DMS53 treated with DMSO at 0.1 percent for 48 hours (cell line): ENCODE results near the gene C5orf22.
A peak's percentile ranks its signal among the peaks of the same experiment; 100 is the strongest.
"Not testable (repeated sequence)": the region's sequence is repeated elsewhere in the genome, so short reads cannot be mapped to it uniquely, and the experiment has no call there.

Source experiments
- DNase-seq: peaks from one replicate; lab custom pipeline; 2025; ENCODE audit not compliant: unreplicated experiment; lab: John Stamatoyannopoulos, UW

C5orf22 gene

DNA sequence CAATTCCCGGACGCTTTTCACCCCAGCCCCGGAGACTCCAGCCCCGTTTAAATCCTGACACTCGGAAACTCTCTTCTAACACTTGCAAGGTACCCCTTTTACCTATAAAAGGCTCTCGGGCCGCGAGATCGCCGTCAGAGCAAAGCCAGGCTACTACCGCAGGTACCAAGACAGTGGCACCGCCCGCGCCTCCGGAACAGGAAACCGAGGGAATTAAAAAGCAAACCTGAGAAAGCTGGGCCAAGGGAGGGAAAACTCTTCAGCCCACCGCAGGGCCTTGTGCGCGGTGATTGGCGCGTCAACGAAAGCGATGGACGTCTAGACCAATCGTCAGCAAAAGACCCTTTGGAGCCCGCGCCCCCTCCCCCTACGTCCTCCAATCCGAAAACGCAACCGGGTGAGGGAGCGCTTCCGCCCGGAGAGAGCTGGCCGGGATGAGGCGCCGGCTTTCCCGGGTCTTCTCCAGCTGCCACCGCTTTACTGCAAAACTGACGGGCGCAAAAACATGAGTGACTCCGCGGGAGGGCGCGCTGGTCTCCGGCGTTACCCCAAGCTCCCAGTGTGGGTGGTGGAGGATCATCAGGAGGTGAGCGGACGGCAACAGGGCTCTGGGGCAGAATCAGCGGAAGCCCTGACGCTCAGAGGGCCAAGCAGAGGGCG is at the start of gene C5orf22, which contains the start of gene DROSHA:
C5orf22 (plus strand) TSS at position 414 of the 660 bp plus-strand sequence; CDS start at position 506, 92 bp downstream.
DROSHA (minus strand) TSS at position 206 of the 660 bp plus-strand sequence. CDS start 3,034 bp downstream, outside the sequence.
- peak; percentile 88 for DNase-seq

DNA sequence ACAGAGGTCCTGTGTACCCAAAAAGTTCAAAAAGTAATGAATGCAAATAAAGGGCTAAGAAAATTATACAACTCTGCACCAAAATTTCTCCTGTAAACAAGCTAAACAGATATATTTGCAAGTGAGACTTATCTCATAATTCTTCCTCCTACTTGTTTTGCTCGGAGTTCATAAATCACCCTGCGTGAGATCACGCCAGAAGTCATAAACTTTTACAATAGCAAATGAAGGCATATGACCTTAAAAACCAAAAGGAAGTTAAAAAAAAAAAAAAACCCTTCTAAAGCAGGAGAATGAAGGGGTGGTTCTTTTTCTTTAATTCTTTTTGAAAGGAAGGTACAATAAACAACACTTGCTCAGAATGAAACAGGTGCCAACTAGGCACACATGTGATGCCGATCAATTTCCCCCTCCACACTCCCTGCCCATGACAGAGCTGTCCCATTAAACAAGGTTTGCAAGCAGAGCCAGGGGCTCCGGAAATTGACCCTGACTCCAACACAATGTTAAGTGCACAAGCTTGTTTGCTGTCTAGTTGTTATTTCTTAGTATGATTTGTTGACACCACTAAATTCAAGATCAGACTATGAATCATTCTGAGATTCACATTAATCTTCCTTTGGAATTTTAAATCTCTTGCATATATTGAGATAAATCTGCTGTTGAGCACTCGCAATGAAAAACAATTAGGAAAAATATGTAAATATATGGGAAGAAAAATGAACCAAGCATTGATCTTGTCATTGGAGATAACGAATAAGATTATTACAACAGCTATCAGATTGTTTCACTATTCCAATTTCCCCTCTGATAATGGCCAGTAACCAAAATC is 46.5 kb upstream of the C5orf22 start:
- no peak for DNase-seq

DNA sequence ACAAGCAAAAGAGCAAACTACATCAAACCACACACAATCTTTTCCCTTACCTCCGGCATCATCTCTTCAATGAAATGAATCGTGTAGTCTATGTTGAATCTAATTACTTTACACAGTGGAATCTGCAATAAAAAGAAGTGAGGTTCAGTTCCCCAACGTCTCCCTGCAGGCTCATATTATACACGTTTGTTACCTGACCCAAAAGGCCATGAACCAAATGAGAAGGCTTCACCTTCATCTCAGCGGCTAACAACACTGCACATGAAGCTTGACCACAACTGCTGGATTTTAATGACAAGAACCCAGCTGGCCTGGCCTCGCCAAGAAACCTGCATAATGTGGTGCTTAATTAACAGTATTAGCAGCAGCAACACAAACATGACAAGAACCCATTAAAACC is 45.7 kb upstream of the C5orf22 start:
- no peak for DNase-seq

DNA sequence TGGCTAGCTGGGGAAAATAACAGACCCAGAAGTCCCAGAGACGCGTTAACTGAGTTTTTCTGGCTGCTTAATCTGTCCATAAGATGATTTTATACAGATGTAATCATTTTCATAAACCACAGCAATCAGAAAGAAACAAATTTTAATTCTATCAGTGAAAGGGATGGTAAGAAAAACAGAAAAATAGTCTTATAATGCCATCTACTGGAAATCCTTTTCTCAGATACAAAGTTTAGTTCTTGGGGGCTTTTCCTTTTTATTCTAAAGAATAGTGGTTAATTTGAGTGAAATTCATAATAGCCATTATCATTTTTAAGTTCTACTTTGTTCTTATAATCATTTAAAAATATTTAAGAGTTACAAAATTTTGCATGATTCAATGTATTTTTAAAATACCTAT is 44.6 kb upstream of the C5orf22 start:
- DNase-seq, result no peak

DNA sequence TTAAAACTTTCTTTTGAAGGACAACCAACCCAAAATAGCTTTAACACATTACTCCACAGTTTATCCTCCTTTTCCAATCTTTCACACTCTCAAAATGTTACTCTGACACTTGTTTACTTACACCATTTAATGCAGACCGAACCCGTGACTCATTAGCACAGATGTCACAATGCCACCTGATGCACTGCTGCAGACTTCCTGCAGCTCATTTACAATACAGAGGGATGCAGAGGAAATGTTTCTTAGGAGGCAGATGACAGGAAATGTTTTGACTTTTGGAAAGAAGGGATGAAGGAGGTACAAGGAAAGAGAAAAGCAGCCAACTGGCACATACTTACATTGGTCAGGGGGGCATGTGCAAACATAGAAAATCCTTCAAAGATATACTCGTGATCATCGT is 39.2 kb upstream of the C5orf22 start:
- no peak for DNase-seq

DNA sequence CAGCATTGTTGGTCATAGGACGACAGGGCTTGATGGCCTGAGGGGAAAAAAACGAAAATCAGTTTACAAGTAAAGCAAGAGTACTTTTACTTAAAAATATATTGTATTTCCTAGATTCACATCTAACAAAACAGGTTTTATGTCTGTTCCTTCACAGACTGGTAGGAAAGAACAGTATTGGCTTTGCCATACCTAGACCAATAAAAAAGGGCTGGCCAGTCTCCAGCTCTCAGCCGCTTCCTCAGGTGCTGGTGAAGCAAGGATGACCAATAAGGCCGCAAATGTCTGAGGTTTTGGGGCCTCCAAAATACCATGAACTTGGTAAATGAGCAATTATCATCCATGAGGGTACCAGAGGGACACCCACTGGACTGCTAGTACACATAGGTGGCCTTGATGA is 36.8 kb upstream of the C5orf22 start:
- no peak for DNase-seq

DNA sequence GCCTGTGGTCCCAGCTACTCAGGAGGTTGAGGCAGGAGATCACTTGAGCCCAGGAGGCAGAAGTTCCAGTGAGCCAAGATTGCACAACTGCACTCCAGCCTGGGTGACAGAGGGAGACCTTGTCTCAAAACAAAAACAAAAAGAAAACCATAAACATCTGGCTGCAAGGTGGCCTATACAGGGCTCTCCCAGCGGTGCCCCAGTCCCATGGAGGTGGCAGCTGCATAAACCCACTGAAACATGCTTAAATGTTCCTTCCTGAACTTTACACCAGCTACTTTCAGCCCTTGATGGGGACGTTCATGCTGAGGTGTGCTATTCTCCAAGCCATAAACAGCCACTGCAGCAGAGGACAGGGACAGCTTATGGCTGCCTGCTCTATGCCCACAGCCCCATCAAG is 35.8 kb upstream of the C5orf22 start:
- DNase-seq, result no peak

DNA sequence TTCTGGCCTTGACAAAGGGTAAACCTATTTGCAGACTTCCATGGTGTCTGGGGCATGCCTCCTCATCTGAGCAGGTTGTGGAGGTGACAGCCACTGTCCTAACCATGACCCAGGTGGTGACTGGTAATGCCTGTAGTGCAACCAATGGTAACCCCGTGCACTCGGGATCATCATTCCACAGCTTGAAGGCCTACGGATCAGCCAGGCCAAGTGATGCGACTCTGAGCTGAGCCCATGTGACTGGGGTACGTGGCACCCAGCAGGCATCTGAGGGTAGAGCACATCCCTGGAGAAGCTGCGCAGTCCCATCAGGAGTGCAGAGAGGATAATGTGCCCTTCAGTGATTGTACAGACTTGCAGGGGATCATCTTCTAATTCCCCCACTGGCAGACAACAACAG is 35.2 kb upstream of the C5orf22 start:
- DNase-seq, result no peak

DNA sequence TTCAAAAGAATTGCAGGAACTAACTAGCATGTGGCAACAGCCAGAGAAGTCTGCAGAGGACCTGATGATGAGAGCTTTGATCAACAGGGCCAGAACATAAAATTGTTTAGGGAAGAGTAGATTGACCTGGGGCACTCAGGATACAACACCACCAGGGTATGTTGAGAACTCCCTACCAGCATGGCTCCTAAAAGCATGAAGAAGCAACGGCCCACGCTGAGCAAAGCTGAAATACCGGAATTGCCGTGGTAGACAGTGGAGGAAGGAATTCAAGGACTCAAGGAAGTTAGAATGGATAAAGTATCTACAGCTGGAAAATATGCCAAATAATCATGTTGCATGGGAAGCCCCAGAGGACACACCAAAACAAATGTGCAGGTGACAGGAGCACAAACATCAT is 31.8 kb upstream of the C5orf22 start:
- no peak for DNase-seq

DNA sequence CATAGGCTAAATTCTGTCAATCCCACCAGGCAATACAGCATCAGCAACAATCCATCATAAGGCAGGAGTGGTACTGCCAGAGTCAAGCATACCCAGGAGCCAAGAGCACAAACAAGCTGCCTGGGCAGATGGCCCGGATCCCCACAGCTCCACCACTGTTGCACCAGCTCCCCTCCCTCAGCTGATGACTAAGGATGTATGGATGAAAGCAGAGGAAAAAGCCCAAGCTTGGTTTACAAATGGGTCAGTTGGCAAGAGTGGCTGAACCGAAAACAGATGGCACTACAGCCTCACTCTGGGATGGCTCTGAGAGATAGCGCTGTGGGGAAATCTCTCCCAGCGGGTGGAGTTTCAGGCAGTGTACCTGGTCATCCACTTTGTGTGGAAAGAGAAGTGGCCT is 29.6 kb upstream of the C5orf22 start:
- DNase-seq, result no peak

DNA sequence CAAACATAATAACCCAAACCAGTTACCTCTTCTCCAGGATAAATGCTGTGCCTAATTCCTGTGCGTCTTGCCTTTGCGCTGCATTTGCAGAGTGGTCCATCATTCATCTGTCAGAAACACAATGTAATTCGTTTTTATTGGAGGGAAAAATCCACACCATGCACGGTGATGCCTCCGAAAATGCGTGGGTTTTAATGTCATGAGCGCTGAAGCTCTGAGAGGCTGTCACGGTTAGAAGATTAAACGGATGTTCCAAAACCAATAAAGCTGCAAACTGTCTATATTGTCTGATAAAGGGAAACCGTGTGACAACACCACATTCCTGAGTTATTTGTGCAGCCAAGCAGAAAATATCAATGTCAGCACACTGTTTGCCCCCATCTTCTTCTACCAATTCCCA is 27.6 kb upstream of the C5orf22 start:
- no peak for DNase-seq

DNA sequence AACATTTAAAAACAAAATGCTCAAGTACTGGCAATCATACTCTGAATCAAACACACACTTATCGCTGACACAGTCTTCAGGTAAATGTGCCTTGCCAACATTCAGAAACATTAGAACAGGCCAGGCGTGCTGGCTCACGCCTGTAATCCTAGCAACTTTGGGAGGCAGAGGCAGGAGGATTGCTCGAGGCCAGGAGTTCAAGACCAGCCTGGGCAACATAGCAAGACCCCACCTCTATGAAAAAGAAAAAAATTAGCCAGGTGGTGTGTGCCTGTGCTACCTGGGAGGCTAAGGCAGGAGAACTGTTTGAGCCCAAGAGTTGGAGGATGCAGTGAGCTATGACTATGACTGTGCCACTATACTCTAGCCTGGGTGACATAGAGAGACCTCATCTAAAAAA is 20.8 kb upstream of the C5orf22 start:
- no peak for DNase-seq

DNA sequence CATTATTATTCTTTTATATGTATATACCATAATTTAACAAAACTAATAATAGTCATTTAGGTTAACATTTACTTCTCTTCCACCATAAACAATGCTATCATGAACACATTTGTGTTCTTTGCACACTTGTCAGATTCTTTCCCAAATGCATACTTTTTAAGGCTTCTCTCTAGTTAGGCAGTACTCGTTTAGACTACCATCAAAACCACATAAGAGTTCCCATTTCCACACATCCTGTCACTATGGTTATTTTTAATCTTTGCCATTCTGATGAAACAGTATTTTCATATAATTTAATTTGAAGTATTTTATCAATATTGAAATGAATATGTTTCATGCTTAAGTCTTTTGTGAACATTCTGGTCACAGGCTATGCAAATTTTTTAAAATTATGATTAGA is 15.3 kb upstream of the C5orf22 start:
- no peak for DNase-seq

DNA sequence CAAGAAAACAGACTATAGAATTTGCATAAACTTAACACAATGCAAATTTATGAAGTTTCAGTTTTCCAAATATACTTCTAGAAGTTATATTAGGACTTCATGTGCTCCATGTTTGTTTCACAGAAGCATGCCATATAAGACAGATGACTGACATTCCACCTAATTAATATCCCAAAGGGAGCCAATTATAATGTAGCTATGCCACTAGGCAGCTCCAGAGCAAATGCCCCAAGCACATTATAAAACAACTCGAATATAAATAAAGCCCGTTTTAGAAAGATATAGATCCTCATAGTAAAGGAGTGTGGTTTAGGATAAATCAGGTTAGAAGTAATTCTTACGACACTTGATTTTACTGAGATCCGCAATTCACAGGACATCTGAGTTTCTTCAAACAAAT is 9.1 kb upstream of the C5orf22 start:
- DNase-seq, result no peak

DNA sequence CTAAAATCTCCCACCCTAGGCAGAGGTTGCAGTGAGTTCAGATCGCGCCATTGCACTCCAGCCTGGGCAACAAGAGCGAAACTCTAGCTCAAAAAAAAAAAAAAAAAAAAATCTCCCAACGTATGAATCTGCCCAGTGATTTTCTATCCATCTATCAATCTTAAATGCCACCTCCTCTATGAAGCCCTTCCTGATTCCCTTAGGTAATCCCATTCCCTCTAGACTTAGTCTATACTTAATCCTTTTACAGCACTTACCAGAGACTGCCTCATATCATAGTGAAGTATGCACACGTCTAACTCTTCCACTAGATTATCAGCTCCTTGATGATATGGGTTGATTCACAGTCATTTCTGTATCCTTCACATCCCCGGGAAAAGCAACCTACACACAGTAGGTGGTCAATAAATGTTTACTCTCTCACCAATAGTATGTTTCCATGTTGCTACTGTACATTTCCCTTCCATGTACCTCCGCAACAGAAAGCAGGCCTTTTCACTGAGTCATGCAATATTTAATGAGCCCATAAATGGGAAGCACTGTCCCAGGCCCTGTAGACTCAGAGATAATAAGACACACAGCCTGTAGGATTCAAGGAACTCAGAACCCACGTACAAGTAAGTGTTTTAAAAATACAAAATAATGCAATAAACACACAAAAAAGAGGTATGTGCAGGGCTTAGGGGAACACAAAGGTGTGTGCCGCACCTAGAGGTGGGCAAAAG is 1.4 kb upstream of the C5orf22 start:
- DNase-seq, result no peak

DNA sequence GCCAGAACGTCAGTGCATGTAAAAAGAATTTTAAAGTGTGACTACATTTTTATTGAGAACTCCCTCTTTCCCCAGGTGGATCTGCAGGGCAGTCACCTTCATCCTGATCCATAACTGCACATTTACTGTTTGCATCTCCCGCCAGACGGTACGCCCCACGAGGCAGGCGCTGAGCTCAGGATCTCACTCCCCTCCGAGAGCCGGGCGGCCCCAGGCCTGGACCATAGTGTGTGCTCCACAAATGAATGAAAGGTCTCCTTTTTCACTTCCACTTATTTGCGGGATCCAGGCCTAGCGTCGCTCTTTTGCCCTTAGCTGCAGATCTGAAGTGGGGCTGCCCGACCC is 586 bp upstream of the C5orf22 start:
- no peak for DNase-seq

DNA sequence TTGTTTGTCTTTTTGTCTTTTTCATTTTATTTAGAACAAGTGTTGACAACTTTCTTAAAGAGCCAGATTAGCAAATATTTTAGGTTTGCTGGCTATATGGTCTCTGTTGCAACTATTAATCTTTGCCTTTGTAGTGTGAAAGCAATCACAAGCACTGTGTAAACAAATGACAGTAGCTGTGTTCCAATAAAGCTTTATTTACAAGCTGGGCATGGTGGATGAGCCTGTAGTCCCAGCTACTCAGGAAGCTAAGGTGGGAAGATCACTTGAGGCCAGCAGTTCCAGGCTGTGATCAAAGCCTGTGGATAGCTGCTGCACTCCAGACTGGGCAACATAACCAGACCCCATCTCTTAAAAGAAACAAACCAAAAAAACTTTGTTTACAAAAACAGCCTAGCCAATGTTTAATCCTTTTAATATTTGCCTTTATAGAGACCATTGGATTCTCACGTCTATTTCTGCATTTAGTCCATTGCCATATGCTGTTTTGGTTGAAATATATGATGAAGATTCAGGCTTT is 2.5 kb downstream of the C5orf22 start:
- DNase-seq, result no peak

DNA sequence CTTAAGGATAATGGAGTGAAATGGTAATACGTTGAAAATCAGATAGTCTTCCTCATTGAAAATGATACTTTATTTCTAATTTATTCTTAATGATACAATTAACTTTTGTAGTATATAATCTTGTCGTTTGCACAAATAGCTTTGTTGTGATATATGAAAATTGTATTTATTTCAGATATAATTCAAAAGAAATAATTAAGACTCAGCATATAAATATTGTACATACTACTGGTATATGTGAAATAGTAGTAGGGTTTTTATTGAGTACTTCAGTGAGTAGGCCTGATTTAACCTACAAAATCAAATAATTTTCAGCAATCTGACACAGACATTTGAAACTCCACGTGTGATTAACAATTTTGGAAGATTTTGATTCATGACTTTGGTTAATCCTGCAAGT is 4.8 kb downstream of the C5orf22 start:
- no peak for DNase-seq

DNA sequence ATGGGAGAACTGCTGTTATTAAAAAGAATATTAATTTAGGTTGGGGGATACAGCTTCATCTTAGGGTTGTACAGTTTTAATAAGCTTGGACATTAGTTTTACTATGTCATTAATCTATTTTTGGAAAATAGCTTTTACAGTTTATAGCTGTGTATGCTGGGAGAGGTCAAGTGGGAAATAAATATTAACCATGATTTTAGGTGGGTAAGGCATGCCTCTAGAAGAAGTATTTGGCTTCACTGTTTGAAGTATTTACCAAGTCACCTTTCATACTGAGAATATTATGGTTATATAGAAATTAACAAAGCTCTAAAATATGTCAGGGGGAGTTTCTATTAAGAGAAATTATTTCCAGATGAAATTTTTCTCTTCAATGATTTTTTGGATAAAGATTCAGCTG is 5.2 kb downstream of the C5orf22 start:
- no peak for DNase-seq

DNA sequence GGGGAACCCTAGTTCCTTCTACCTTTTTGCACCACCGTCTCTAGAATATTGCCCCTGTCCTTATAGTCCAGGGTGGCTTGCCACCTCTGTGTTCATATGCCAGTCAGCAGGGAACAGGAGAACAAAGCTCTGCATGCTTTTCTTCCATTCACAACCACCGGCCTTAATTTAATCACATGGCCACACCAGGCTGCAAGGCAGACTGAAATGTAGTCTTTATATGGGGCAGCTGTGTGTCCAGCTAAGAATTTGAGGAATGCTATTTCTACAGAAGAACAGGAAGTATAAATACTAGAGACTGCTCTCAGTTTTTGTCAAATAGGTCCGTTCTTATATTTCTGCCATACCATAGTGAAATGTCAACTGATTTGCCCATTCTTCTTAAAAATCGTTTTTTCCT is 5.8 kb downstream of the C5orf22 start:
- DNase-seq, result no peak

DNA sequence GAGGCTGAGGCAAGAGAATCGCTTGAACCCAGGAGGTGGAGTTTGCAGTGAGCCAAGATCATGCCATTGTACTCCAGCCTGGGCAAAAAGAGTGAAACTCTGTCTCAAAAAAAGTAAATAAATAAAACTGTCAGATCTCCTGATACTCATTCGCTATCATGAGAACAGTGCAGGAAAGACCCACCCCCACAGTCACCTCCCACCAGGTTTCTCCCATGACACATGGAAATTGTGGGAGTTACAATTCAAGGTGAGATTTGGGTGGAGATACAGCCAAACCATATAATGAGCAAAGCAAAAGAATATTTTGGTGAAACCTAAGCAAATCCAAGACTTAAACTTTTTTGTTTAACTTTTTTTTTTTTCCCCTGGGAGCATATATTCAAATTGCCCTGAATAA is 17.0 kb downstream of the C5orf22 start:
- not testable (repeated sequence) for DNase-seq

DNA sequence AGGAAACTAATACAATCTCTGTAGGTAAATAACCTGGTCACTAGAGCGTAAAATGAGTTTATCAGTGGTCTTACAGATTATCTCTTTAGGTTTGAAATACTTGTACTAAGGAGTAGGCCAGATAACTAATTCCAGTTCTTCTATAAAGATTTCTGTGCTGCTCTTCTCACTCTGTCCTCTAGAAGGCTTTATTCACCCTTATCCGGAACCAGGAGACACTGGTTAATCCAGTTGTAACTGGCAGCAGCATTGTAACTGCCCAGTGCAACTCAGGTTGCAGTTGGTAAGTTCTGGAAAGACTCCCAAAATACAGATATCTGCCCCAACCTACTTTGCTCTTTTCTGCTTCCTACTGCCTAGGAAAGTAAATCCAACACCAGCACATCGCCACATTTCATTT is 19.8 kb downstream of the C5orf22 start:
- DNase-seq, result no peak
